Peyer's patch (tissue), 4 donors: ENCODE results near the gene DEXI. TPM values are rescaled to one million over a fixed set of nuclear protein-coding genes. Genes with fewer than 3 reads are reported as not detected.
A peak's percentile ranks its signal among the peaks of the same experiment; 100 is the strongest.

Experiments used
- DNase-seq, 3 donors: peaks; one replicate each; pipeline ENCODE4 v3.0.0-alpha.2; 2017 to 2019
- H3K27ac ChIP-seq, 4 donors: fragments of 200-600 bp; sonication (generic); one replicate each; pipeline ENCODE4 v1.5.1; 2016 to 2019
- H3K27me3 ChIP-seq, 2 donors: fragments of 200-600 bp; sonication (generic); one replicate each; pipeline ENCODE4 v1.5.1; 2019
- H3K36me3 ChIP-seq, 3 donors: fragments of 200-600 bp; sonication (generic); one replicate each; pipeline ENCODE4 v1.5.1; 2016 to 2019
- H3K4me1 ChIP-seq, 4 donors: fragments of 200-600 bp; sonication (generic); one replicate each; pipeline ENCODE4 v1.5.1; 2016 to 2019
- H3K4me3 ChIP-seq, 4 donors: fragments of 200-600 bp; sonication (generic); 1 replicate in 3 of 4; 2 replicates in 1 of 4; pipeline ENCODE4 v1.5.1; 2016 to 2019; ENCODE audit warnings: mild to moderate bottlenecking in 1 of 4
- H3K9me3 ChIP-seq, 4 donors: fragments of 200-600 bp; sonication (generic); one replicate each; pipeline ENCODE4 v1.5.1; 2016 to 2019; ENCODE audit warnings: mild to moderate bottlenecking in 1 of 4
- POLR2A ChIP-seq, 2 donors: fragments of 450-650 bp; IDR thresholded peaks; one replicate each; pipeline ENCODE4 v1.5.1; 2017; ENCODE audit warnings: antibody characterized with exemption in 2 of 2, mild to moderate bottlenecking in 2 of 2, moderate library complexity in 2 of 2
- total RNA-seq, 4 donors: library from RNA; depleted of rRNA; stranded (reverse); fragments of >200 nt; gene quantifications; one replicate each; pipeline ENCODE4 v1.1.0, GENCODE V29; 2016
- TF ChIP-seq, protein P1 (sequence below), 6 experiments: fragments of 450-650 bp in 4 of 6; fragments of 200-600 bp in 2 of 6; sonication (generic) in 1 of 6; IDR thresholded peaks; one replicate each; pipeline ENCODE4 v1.5.1; 2017 to 2019; ENCODE audit warnings: antibody characterized with exemption in 6 of 6, mild to moderate bottlenecking in 3 of 6, moderate library complexity in 1 of 6

Gene DEXI
- total RNA-seq, 4 donors from 2014 or later = 39.8 to 69.3 (median 60.9) TPM

- peak overlapping the region in 3 of 4 donors; percentile 50 to 67 (median 56) for H3K4me3 ChIP-seq
- H3K4me1 ChIP-seq = peaks cover 3 to 15% (median 5%) of the 10 kb centered on the region in 4 donors
- H3K27me3 ChIP-seq = no peaks in the 10 kb centered on the region
- H3K9me3 ChIP-seq = no peaks in the 10 kb centered on the region
- TF ChIP-seq, protein P1, sequence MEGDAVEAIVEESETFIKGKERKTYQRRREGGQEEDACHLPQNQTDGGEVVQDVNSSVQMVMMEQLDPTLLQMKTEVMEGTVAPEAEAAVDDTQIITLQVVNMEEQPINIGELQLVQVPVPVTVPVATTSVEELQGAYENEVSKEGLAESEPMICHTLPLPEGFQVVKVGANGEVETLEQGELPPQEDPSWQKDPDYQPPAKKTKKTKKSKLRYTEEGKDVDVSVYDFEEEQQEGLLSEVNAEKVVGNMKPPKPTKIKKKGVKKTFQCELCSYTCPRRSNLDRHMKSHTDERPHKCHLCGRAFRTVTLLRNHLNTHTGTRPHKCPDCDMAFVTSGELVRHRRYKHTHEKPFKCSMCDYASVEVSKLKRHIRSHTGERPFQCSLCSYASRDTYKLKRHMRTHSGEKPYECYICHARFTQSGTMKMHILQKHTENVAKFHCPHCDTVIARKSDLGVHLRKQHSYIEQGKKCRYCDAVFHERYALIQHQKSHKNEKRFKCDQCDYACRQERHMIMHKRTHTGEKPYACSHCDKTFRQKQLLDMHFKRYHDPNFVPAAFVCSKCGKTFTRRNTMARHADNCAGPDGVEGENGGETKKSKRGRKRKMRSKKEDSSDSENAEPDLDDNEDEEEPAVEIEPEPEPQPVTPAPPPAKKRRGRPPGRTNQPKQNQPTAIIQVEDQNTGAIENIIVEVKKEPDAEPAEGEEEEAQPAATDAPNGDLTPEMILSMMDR (IDR thresholded peaks at IDR 0.05) = no peak
- no peak for TF ChIP-seq POLR2A (IDR thresholded peaks at IDR 0.05)
- peak overlapping the region; percentile 76 to 90 (median 84) for H3K27ac ChIP-seq
- no peaks in the 10 kb centered on the region for H3K36me3 ChIP-seq
- DNase-seq = peak in 1 of 3 donors; percentile 38
Observed at GRCh38 chr16:10880594-10881452, 61.4 kb downstream of the DEXI start.

DNA sequence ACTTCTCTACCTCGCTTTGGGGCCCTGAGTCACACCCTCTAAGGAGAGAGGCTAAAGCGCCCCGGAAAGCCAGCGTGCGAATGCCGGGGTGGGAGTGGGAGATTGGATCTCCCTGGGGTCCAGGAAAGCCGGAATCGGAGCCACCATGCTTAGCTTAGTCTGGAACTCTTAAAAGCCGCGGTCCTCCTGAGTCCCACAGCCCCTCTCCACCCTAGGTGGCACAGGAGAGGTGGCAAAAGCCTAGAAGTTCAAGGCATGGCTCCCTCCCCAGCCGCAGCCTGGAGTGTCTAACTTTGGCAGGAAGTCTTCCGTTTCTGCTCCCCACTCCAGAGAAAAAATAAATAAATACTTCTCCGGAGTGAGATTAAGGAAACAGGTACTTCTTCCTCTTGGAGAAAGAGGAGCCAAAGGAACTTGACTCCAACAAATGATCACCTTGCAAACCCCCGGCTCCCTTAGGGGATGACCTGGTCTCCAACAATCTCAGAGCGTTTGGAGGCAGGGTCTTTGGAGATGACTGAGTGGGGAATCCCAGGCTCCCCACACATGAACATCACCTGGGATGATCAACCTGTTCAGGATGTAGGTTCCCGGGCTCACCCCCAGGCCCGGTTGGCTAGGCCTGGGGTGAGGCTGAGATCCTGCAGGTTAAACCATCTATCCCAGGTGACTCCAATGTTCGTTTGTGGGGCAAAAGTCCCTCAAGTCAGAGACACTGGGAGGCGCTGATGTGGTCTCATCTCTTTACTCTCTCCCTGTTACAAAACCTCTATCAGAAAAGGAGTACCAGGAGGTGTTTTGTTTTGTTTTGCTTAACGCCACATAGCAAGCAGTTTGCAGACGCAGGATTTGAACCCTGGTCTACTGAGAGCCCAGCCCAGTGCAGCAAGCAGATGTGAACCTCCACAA, 62.3 kb downstream of the DEXI start:
- Histone ChIP-seq H3K27me3 (no peaks in the 10 kb centered on the region), H3K4me3 (peak overlapping the region; percentile 50 to 67 (median 58)), H3K36me3 (no peaks in the 10 kb centered on the region), H3K4me1 (peaks cover 3 to 15% (median 5%) of the 10 kb centered on the region in 4 donors), H3K9me3 (no peaks in the 10 kb centered on the region), H3K27ac (peak overlapping the region; percentile 76 to 90 (median 84))
- peak in 2 of 3 donors; percentile 29 to 60 for DNase-seq
- TF ChIP-seq, protein P1 (IDR thresholded peaks at IDR 0.05) = no peak
- no peak for TF ChIP-seq POLR2A (IDR thresholded peaks at IDR 0.05)

Other genes with a start within 250 kb of the DEXI start
- 1 to 10 TPM in 1 of 4 donors, not detected in 3; 2.0 TPM for gene TEKT5, start 247.5 kb downstream of the DEXI start, total RNA-seq
- 10 to 100 TPM; 18.9 to 31.4 (median 23.9) TPM for gene NUBP1, start 198.6 kb downstream of the DEXI start, total RNA-seq
- gene TVP23A, start 123.7 kb downstream of the DEXI start, total RNA-seq = 1 to 10 TPM in 2 of 4 donors, not detected in 2; 1.1 to 3.3 TPM
- 100 to 1,000 TPM in 1 of 4 donors, 10 to 100 TPM in 3; 27.7 to 107 (median 60.9) TPM for gene CIITA, start 65.3 kb downstream of the DEXI start, total RNA-seq
- gene CLEC16A, start 2.1 kb upstream of the DEXI start, total RNA-seq = 100 to 1,000 TPM in 1 of 4 donors, 10 to 100 TPM in 3; 37.8 to 139 (median 64.3) TPM